Mucosa of stomach (tissue), 1 donor: ENCODE measurements around the gene ITGAX.
"Not testable (repeated sequence)": the region's sequence is repeated elsewhere in the genome, so short reads cannot be mapped to it uniquely, and the experiment has no call there.

Experiments
- H3K27me3 ChIP-seq: one replicate; pipeline ENCODE4 v1.7.0; 2013; ENCODE audit warnings: mild to moderate bottlenecking, low read length; ENCODE audit not compliant: control insufficient read depth, insufficient read depth
- H3K36me3 ChIP-seq: one replicate; pipeline ENCODE4 v1.7.0; 2013; ENCODE audit warnings: low read length; ENCODE audit not compliant: control insufficient read depth, insufficient read depth
- H3K4me1 ChIP-seq: one replicate; pipeline ENCODE4 v1.7.0; 2013; ENCODE audit warnings: mild to moderate bottlenecking, low read length; ENCODE audit not compliant: control insufficient read depth, insufficient read depth
- H3K4me3 ChIP-seq: one replicate; pipeline ENCODE4 v1.7.0; 2013; ENCODE audit warnings: low read length
- H3K9ac ChIP-seq: one replicate; pipeline ENCODE4 v1.7.0; 2013; ENCODE audit warnings: mild to moderate bottlenecking, low read length, moderate library complexity
- H3K9me3 ChIP-seq: one replicate; pipeline ENCODE4 v1.7.0; 2013; ENCODE audit warnings: mild to moderate bottlenecking, low read length, moderate library complexity; ENCODE audit not compliant: control insufficient read depth
- donor health status: Pancreatic carcinoma.

Gene ITGAX

GRCh38 chr16:31331807-31332301, 23.1 kb upstream of the ITGAX start:
- Histone ChIP-seq H3K9me3 (no peaks in the 10 kb centered on the region), H3K9ac (no peak overlapping the region), H3K4me1 (no peaks in the 10 kb centered on the region), H3K36me3 (no peaks in the 10 kb centered on the region), H3K4me3 (no peak overlapping the region), H3K27me3 (peaks cover 32% of the 10 kb centered on the region)

GRCh38 chr16:31332544-31332943, 22.4 kb upstream of the ITGAX start:
- no peak overlapping the region for H3K9ac ChIP-seq
- no peak overlapping the region for H3K4me3 ChIP-seq
- H3K9me3 ChIP-seq = no peaks in the 10 kb centered on the region
- H3K4me1 ChIP-seq = no peaks in the 10 kb centered on the region
- H3K27me3 ChIP-seq = peaks cover 32% of the 10 kb centered on the region
- H3K36me3 ChIP-seq = no peaks in the 10 kb centered on the region

- Histone ChIP-seq H3K27me3 (peaks cover 31% of the 10 kb centered on the region), H3K4me3 (no peak overlapping the region), H3K9me3 (no peaks in the 10 kb centered on the region), H3K36me3 (no peaks in the 10 kb centered on the region), H3K4me1 (no peaks in the 10 kb centered on the region), H3K9ac (no peak overlapping the region)
Observed at GRCh38 chr16:31333686-31334649, 21.0 kb upstream of the ITGAX start.

GRCh38 chr16:31334934-31335333, 20.0 kb upstream of the ITGAX start:
- peaks cover 22% of the 10 kb centered on the region for H3K27me3 ChIP-seq
- no peaks in the 10 kb centered on the region for H3K36me3 ChIP-seq
- H3K9ac ChIP-seq = no peak overlapping the region
- H3K4me3 ChIP-seq = no peak overlapping the region
- H3K4me1 ChIP-seq = no peaks in the 10 kb centered on the region
- H3K9me3 ChIP-seq = no peaks in the 10 kb centered on the region

- peaks cover 17% of the 10 kb centered on the region for H3K27me3 ChIP-seq
- H3K36me3 ChIP-seq = no peaks in the 10 kb centered on the region
Observed at GRCh38 chr16:31335431-31335830, 19.5 kb upstream of the ITGAX start.

GRCh38 chr16:31338166-31338685, 16.8 kb upstream of the ITGAX start:
- H3K4me1 ChIP-seq, H3K4me3 ChIP-seq, H3K27me3 ChIP-seq, H3K36me3 ChIP-seq, H3K9me3 ChIP-seq, H3K9ac ChIP-seq: not testable (repeated sequence)

More at GRCh38 chr16:31335431-31335830, 19.5 kb upstream of the ITGAX start:
- no peak overlapping the region for H3K9ac ChIP-seq
- no peaks in the 10 kb centered on the region for H3K9me3 ChIP-seq
- H3K4me1 ChIP-seq = no peaks in the 10 kb centered on the region
- H3K4me3 ChIP-seq = no peak overlapping the region

- no peak overlapping the region for H3K4me3 ChIP-seq
- no peaks in the 10 kb centered on the region for H3K36me3 ChIP-seq
Observed at GRCh38 chr16:31344712-31345111, 10.3 kb upstream of the ITGAX start.

GRCh38 chr16:31347445-31347844, 7.5 kb upstream of the ITGAX start:
- no peaks in the 10 kb centered on the region for H3K9me3 ChIP-seq
- H3K4me1 ChIP-seq = no peaks in the 10 kb centered on the region
- H3K36me3 ChIP-seq = no peaks in the 10 kb centered on the region
- no peak overlapping the region for H3K4me3 ChIP-seq
- no peaks in the 10 kb centered on the region for H3K27me3 ChIP-seq
- H3K9ac ChIP-seq = no peak overlapping the region

More at GRCh38 chr16:31344712-31345111, 10.3 kb upstream of the ITGAX start:
- Histone ChIP-seq H3K9ac (no peak overlapping the region), H3K27me3 (no peaks in the 10 kb centered on the region), H3K9me3 (no peaks in the 10 kb centered on the region), H3K4me1 (no peaks in the 10 kb centered on the region)

- no peaks in the 10 kb centered on the region for H3K27me3 ChIP-seq
- no peaks in the 10 kb centered on the region for H3K4me1 ChIP-seq
- no peak overlapping the region for H3K4me3 ChIP-seq
- H3K36me3 ChIP-seq = no peaks in the 10 kb centered on the region
- no peaks in the 10 kb centered on the region for H3K9me3 ChIP-seq
- H3K9ac ChIP-seq = no peak overlapping the region
Observed at GRCh38 chr16:31348579-31348978, 6.4 kb upstream of the ITGAX start.

GRCh38 chr16:31350275-31351005, 4.5 kb upstream of the ITGAX start:
- Histone ChIP-seq H3K36me3 (no peaks in the 10 kb centered on the region), H3K4me3 (no peak overlapping the region), H3K9ac (no peak overlapping the region), H3K4me1 (no peaks in the 10 kb centered on the region), H3K9me3 (no peaks in the 10 kb centered on the region), H3K27me3 (no peaks in the 10 kb centered on the region)

GRCh38 chr16:31351246-31351941, 3.6 kb upstream of the ITGAX start:
- no peaks in the 10 kb centered on the region for H3K36me3 ChIP-seq
- no peaks in the 10 kb centered on the region for H3K4me1 ChIP-seq
- no peak overlapping the region for H3K9ac ChIP-seq
- no peaks in the 10 kb centered on the region for H3K27me3 ChIP-seq
- H3K9me3 ChIP-seq = no peaks in the 10 kb centered on the region
- no peak overlapping the region for H3K4me3 ChIP-seq
